ENCODE results near the gene WDR43. TPM values are rescaled to one million over a fixed set of nuclear protein-coding genes. Genes with fewer than 3 reads are reported as not detected.
"Not testable (repeated sequence)": the region's sequence is repeated elsewhere in the genome, so short reads cannot be mapped to it uniquely, and the experiment has no call there.

WDR43 gene
- polyA plus RNA-seq, 10 donors: 26.4 to 39.0 (median 32.1) TPM

DNA sequence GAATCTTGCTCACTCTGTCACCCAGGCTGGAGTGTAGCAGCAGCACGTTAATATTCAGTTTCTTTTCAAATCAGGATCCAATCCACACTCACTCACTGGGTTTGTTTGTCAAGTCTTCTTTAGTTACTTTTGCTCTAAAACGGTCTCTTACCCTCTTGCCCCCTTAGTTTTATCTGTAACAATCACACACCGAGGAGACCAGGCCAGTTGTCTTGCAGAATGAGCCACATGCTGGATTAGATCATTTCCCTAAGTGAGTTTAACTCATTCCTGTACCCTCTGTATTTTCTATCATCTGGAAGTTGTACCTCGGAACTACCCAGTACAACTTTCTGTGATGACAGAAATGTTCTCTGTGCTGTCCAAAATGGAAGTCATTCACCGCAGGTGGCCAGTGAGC, 65.9 kb downstream of the WDR43 start:
- no peak for DNase-seq

DNA sequence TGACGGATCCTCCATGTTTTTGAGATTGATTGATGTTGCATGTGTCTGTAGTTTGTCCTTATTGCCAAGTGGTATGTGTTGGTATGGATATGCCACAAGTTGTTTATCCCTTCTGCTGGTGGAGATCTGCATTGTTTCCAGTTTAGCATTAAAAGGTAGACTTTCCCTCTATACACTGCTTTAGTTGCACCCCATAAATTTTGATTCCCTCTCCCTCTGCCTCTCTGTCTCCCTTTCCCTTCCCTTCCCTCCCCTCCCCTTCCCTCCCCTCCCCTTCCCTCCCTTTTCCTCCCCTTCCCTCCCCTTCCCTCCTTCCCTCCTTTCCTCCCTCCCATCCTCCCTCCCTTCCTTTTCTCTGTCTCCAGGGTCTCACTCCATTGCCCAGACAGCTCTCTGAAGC, 68.0 kb downstream of the WDR43 start:
- no peak for DNase-seq

DNA sequence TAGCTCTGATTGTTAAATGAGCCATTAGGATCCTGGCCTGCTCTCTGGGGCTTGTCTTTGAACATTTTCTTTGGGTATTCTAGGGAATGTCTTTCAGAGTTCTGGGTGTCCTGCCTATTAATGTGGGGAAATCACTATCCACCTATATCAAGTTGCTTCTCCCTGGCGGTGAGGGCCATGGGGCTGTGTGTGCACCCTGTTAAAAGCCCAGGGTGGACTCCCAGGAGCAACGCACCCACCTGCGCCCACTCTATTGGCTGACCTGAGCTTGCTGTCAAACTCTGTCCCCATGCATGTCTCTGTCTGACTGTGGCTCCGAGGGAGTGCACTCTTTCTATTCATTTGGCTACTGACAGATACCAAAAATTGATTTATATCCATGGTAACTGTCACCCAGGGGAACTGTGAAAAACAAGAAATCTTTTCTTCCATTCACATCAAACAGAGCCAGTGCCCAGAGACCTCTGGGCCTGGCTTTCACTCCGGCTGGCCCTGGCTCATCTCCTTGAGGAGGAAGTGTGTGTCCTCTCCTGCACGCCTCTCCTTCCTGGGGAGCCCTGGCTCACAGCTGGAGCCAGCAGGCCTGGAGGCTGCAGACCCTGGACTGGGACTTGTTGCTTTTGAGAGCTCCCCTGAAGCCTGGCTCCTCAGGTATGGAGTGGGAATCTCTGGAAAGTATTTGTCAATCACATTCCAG, 76.1 kb downstream of the WDR43 start:
- no peak for DNase-seq

DNA sequence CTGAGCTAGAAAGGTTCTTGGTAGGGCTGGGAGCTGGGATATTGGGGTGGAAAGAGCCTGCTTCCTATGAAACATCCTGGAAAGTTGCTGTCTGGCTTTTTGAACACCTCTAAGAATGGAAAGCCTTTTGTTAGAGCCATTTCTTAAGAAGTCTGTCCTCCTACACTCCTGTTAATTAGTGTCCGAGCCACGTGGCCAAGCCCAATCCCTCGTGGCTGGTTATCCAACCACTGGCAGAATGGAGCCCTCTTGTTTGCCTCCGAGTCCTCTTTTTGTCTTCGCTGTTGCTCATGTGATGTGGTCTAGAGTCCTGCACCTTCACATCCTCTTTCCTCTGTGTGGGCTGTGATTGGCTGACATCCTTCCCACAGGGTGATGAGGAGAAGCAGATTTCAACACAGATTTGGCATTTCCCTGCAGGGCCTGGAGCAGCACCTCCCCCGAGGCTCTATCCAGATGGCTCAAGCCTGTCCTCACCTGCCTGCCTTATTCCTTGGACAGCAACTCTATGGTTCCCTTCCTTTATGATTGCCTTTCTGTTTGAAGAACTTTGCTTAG, 78.4 kb downstream of the WDR43 start:
- DNase-seq: no peak

DNA sequence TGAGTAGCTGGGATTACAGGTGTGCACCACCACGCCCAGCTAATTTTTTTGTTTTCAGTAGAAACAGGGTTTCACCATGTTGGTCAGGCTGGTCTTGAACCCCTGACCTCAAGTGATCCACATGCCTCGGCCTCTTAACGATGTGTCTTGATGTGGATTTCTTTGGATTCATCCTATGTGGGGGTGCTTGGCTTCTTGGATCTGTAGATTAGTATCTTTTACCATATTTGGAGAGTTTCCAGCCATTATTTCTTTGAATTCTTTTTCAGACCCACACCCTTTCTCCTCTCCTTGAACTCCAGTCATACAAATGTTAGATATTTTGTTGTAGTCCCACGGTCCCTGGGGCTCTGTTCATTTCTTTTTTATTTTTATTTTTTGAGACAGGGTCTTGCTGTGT, 79.8 kb downstream of the WDR43 start:
- no peak for DNase-seq

DNA sequence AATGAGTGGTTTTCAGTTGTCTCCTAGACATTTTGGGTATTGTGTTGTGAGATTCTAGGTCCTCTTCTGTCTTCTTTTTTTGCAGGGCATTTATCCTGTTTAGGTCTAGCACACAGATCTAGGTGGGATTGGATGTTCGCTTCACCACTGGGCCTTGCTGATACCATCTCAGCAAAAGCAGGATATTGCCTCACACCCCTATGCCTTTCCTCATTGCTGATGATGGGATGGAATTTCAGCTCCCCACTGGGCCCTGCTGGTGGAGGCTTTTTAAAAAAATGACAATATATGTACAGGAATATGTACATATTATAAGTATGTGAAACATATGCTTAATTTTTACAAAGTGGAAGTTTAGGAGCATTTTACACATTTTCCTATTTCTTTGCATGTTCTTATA, 81.2 kb downstream of the WDR43 start:
- no peak for DNase-seq

DNA sequence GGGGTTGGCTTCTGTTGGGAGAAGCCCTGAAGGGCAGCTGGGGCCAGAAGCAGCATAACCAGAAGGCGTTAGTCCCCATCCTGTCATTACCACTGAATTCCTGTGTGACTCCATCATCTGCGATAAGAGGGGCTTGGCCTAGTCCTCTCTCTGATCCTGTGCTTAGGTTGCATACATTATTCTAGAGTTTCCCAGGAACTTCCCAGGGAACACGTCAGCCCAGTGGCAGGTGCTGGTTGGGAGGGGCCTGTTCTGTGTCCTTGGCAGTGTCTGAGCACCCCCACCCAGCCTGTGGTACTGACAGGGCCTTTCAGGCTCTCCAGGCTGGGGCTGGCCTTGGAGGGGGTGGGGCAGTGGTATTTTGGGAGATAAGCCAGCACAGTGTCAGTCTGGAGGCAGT, 82.1 kb downstream of the WDR43 start:
- peak in 1 of 3 donors; percentile 23 for DNase-seq

DNA sequence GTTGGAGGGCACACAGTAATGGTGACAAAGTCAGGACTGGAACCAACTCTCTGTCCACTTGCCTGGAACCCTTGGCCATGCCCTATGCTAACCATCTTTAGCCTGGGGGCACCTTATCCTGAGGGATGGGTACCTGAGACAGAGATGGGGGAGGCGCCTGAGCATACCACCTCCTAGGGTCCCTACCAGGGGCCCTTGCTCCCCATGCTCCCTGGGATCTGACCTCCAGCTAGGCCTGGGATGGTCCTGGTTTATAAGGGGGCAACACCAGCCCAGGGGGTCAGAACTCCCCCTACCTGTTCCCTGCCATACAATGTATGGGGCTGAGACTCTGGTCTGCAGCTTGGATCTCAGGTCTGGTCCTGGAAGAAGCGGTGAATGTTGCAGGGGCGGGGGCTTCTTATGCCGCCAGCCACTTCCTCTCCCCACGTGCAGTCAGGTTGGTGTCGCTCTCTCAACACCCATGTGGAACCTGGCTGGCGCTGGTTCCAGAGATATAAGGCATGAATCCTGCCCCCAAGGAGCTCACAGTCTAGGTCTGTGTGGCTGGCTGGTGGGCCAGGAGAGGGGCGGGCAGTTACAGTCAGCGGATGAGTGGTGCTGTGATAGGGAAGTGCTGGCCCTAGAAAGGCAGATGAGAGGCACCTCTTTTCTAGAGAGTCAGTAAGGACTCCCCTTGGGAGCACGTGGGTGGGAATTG, 82.9 kb downstream of the WDR43 start:
- no peak for DNase-seq

DNA sequence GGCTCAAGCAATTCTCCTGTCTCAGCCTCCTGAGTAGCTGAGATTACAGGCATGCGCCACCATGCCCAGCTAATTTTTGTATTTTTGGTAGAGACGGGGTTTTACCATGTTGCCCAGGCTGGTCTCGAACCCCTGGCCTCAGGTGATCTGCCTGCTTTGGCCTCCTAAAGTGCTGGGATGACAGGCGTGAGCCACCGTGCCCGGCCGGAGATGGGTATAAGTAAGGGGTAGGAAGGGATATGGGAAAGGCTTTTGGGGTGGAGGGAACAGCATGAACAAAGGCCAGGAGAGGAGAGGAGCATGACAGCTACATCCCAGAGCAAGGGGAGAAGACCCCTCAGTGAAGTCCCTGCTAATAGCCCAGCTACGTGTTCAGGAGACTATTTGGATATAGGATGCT, 83.5 kb downstream of the WDR43 start:
- DNase-seq: not testable (repeated sequence)

DNA sequence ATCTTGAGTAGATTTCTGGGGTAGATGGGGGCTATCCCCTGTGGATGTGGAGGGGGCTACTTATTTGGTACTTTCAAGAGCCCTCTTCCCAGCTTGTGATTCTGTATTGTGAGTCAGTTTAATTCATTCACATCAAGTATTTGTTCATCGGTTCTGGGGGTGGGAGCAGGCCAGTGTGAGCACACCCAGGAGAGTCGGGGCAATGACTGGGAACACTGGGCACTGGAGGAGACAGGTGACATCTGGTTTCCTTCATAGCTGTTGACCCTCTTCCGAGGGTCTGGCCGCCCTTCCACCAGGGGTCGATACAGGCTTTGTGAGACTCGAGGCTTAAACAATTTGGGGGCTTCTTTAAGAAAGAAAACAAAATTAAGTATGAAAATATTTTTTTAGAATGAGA, 84.1 kb downstream of the WDR43 start:
- no peak for DNase-seq

DNA sequence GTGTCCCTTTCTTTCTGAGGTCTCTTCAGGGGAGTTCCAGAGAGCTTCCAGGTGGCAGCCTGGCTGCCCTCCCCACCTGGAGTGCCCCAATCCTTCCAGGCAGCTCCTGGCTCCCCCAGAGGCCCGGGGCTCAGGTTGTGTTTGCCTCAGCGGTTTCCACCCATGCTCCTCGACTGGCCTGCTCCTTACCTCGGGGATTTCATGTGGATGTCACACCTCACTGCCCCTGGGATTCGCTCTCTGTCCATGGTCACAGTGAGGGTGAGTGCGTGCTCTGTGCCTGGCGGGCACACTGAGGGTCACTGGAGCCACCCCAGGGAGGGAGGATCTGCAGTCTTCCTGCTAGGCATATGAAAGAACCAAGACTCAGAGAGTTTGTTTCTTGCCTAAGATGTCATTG, 84.6 kb downstream of the WDR43 start:
- DNase-seq: no peak

DNA sequence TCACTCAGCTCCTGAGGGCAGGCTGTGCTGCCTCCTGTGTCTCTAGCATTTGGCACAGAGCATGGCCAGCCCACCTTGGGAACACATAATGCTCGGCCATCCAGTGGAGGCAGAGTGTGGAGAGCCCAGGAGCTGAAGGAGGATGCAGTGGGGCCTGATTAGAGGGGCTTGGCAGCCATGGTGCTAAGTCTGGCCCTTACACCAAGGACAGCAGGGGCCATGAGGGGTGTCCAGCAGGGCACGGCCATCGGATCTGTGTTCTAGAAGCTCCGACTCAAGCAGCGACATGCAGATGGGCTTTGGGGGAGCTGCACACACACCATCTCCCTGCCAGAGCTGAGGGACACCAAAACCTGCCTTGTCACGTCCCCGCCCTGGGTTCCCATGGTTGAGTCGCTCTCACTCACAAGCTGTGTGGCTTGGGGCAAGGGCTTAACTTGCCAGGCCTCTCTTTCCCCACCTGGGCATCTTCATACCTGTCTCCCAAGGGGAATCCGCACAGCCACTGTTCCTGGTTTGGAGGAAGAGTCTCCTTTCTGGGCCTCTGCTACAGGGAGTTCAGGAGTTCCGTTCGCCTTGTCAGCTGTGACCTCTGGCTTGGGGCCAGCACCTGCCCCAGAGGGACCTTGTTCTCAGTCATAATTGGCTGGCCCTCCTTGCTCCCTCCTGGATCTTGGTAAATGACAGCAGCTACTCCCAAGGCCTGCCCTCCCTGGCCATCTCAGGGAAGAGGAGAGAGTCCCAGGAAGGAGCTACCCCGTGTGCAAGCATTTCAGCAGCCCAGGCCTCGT, 85.3 kb downstream of the WDR43 start:
- no peak for DNase-seq

DNA sequence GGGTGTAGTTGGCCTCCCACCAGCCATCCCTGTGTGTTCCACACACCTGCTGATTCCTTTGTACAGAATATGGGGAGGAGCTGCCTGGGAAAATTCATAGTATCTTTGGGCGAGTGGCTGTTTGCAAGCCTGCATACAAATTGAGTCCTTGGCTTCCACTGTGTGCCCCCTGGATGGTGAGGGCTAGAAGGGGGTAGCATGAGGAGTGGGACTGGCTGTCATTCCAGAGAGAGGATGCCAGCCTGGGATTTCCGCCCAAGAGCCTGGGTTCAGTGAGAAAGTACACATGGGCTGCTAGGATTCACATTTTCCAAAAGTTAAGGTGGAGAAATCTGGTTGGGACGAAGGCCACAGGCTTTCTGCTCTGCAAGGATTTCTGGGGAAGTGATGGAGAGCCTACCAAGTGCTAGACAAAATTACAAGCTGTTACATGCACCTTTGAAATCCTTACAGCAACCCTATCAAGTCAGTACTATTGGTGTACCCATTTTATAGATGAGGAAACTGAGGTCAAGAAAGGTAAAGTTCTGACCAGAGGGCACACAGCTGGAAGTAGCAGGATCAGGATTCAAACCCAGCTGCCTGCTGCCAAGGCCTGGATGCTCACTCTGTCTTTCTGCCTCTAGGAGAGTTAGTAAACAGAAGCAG, 86.0 kb downstream of the WDR43 start:
- no peak for DNase-seq

DNA sequence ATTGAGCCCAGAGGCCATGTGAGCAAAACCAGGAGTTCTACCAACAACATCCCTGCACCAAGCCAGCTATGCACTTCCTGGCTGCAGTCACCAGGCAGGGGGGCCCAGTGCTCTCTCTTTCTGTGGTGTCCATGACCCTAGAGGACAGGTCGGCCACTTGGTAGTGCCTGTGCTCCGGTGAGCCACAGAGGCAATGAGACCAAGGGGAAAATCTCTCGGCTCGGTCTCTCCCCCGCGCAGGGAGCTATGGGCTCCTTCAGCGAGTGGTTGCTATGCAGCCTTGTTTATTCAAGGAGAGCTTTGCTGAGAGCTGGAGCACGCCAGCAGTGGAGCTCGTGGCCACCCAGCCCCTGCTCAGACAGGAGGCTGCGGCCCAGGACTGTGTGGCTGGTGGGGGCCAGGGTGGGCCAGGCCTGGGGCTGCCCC, 86.6 kb downstream of the WDR43 start, which contains the start of gene TOGARAM2:
TOGARAM2 (plus strand) TSS at position 283 of the 426 bp plus-strand sequence. CDS start 13,537 bp downstream, outside the sequence.
- no peak for DNase-seq

DNA sequence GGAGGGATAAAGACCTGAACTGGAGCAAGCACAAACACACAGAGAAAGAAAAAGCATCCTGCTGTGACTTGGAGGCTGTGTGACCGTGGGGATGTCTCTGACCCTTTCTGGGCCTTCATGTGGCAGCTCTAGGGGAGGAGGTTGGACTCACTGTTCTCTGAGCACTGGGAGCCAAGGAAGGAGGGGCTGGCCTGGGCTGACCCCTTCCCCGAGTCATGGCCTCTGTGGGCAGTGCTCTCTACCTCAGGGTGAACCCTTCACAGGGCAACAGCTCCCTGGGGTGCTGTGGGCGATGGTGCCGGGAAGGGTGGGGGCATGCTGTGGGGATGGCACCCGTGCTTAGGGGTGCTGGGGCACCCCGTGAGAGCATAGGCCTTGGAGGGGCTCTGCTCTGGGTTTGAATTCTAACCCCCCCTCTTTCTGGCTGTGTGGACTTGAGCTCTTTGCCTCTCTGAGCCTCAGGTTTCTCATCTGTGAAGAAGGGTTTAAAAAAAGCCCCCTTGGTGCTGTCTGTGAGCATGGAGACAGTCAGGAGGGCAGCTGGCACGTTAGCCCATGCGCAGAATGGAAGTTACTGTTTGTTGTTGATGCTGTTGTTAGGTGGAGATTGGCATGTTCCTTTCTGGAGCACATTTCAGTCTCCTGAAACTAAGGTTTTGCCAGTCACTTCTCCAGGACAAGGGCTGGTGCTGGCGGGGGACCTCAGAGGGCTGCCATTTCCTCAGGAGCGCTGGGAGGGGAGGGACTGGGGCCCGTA, 87.3 kb downstream of the WDR43 start:
- DNase-seq: no peak

DNA sequence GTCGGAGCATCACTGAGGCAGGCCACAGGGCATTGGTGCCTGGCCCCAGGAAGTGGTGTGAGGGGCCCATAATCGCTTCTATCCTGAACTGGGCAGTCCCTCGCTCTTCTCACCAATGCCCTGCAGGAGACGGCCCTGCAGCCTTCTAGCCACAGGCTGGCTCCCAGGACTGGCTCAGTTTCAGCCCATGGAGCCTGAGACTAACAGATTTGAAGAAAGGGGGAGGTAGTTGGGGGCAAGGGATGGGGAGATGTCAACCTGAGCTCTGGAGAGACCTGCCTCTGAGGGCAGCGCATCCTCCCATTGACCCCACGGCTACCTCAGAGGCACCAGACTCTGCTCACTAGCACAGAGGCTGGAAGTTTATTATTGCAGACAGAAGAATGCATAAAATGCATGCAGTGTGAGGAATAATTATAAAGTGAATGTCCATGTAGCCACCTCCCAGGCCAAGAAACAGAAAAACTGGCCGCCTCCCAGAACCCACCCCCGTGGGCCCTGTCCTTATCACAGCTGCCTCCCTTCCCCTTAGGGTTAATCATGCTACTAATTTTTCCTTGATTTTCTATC, 88.0 kb downstream of the WDR43 start:
- no peak for DNase-seq

DNA sequence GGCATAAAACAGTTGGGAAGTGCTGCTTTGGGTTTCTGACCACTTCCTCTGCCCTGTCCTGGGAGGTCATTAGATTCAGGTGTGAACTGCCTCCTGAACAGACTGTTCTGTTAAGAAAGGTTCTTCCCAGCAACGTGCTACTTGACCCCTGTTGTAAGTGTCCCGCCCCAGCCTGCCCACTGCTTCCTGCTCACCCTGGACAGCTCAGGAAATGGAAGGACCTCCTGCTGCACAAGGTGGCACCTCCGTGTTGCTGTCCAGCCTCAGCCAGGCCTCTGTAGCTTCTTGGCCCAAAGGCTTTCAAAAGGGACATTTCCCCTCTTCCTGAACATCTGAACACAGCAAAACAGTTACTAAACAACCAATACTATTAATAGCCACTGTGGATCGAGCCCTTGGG, 92.0 kb downstream of the WDR43 start:
- peak in 1 of 3 donors; percentile 32 for DNase-seq

DNA sequence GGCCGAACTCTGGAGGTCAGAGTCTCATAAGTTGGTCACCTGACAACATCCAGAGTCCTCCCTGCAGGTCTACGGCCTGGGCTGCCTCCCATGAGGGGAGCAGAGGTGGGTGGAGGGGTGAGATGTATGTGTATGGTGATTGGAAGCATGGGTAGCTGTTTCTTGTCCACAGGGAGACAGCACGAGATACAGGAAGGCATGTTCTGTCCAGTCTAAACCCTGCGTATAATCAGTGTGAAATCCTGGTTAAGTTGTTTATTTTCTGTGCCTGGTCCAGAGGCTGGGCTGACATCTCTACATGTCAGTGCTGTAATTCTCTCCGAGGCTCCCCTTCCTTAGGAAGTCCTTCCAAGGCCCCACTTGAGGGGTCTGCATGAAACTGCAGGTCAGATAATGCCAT, 95.5 kb downstream of the WDR43 start:
- no peak for DNase-seq

DNA sequence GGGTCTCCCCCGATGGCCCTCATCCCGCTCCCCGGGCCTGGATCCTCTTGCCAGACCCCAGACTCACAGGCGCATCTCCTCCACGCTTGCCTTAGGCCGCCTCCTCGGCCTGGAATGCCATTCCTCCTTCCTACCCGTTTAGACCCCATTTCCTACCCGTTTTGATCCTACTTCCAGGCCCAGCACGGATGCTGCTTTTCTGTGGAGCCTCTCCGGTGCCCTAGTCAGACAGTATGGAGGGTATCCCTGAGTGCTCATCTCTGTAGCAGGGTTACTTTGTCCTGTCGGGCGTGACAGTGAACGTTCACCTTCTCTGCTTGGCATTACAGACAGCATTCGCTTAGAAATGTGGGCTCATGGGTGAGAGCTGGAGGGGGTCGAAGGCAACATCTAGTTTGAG, 96.0 kb downstream of the WDR43 start:
- DNase-seq: no peak

DNA sequence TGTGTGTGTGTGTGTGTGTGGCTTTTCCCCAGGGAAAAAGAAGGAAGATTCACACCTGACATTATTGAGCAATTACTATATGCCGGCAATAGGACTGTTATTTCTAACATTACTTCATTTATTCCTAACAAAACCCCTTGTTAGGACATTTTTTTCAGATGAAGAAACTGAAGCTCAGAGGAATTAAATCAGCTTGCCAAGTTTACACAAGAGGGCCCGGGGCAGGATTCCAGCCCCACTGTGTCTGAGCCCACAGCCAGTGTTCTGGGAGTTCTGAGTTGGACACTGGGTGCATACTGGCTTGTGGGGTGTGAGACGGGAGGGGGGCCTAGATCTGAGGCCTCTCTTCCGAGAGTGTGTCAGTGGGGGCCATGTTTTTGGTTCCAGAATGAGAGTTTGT, 96.6 kb downstream of the WDR43 start:
- DNase-seq: no peak

DNA sequence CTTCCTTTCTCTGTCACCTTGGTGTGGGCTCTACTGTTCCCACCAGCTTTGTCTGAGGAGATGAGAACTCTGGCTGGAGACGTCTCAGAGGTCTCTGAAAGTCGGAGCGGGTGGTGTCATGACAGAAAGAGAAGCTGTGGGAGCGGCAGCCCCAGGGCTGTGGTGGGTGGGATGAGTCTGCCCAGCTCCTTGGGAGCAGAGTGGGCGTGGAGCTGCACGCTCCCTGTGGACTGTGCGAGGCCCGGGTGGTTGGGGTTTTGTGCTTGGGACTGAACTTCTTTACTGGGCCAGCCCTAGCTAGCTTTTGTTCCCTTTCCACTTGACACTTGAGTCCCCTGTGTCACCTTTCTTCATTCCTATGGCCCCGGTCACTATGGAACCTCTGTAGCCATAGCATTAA, 97.0 kb downstream of the WDR43 start:
- DNase-seq: no peak

All from muscle of back (tissue), 11 donors.